Measurements from ENCODE around the gene SLC51B. TPM values are rescaled to one million over a fixed set of nuclear protein-coding genes. Genes with fewer than 3 reads are reported as not detected.
"Not testable (repeated sequence)": the region's sequence is repeated elsewhere in the genome, so short reads cannot be mapped to it uniquely, and the experiment has no call there.

SLC51B gene
- total RNA-seq, 1 donor from 2014 or later: not detected

- peaks cover 2% of the 10 kb centered on the region for H3K9me3 Mint-ChIP-seq (ENCODE audit: unreplicated experiment)
- TF ChIP-seq CTCF (IDR thresholded peaks at IDR 0.05; ENCODE audit: partially characterized antibody, unreplicated experiment): no peak
- no peak overlapping the region for H3K4me3 Mint-ChIP-seq (ENCODE audit: unreplicated experiment)
- no peaks in the 10 kb centered on the region for H3K36me3 Mint-ChIP-seq (ENCODE audit: unreplicated experiment)
- H3K27me3 Mint-ChIP-seq (ENCODE audit: unreplicated experiment): peaks cover 7% of the 10 kb centered on the region
- no peak for DNase-seq
- peaks cover 5% of the 10 kb centered on the region for H3K4me1 Mint-ChIP-seq (ENCODE audit: low read depth, unreplicated experiment)
- no peak overlapping the region for H3K27ac Mint-ChIP-seq (ENCODE audit: unreplicated experiment)
These were observed 27.4 kb downstream of the SLC51B start for GRCh38 chr15:65072617-65073016.

- H3K9me3 Mint-ChIP-seq (ENCODE audit: unreplicated experiment); H3K27ac Mint-ChIP-seq (ENCODE audit: unreplicated experiment); H3K36me3 Mint-ChIP-seq (ENCODE audit: unreplicated experiment); H3K4me3 Mint-ChIP-seq (ENCODE audit: unreplicated experiment); H3K27me3 Mint-ChIP-seq (ENCODE audit: unreplicated experiment); DNase-seq; H3K4me1 Mint-ChIP-seq (ENCODE audit: low read depth, unreplicated experiment): not testable (repeated sequence)
These were observed 29.8 kb downstream of the SLC51B start for GRCh38 chr15:65074946-65075345.

GRCh38 chr15:65075607-65076395 lies 30.6 kb downstream of the SLC51B start:
- not testable (repeated sequence) for H3K36me3 Mint-ChIP-seq (ENCODE audit: unreplicated experiment); H3K4me3 Mint-ChIP-seq (ENCODE audit: unreplicated experiment); H3K27me3 Mint-ChIP-seq (ENCODE audit: unreplicated experiment); H3K9me3 Mint-ChIP-seq (ENCODE audit: unreplicated experiment); DNase-seq; H3K4me1 Mint-ChIP-seq (ENCODE audit: low read depth, unreplicated experiment); H3K27ac Mint-ChIP-seq (ENCODE audit: unreplicated experiment)

- Mint-ChIP-seq H3K4me3 (ENCODE audit: unreplicated experiment) (no peak within 1 kb of the TSS), H3K27ac (ENCODE audit: unreplicated experiment) (no peak within 1 kb of the TSS), H3K9me3 (ENCODE audit: unreplicated experiment) (no peaks in the 10 kb centered on the region), H3K27me3 (ENCODE audit: unreplicated experiment) (peaks cover 7% of the 10 kb centered on the region), H3K36me3 (ENCODE audit: unreplicated experiment) (no peaks in the 10 kb centered on the region), H3K4me1 (ENCODE audit: low read depth, unreplicated experiment) (peaks cover 6% of the 10 kb centered on the region)
- DNase-seq: no peak
- TF ChIP-seq CTCF (IDR thresholded peaks at IDR 0.05; ENCODE audit: partially characterized antibody, unreplicated experiment): no peak
These were observed 31.5 kb downstream of the SLC51B start, which contains the start of gene KBTBD13 for GRCh38 chr15:65076486-65077290. Gene KBTBD13 (plus strand): TSS chr15:65076746. CDS start chr15:65076816, 70 bp downstream.

GRCh38 chr15:65077291-65077980 lies 32.2 kb downstream of the SLC51B start:
- H3K4me3 Mint-ChIP-seq (ENCODE audit: unreplicated experiment): no peak overlapping the region
- no peak overlapping the region for H3K27ac Mint-ChIP-seq (ENCODE audit: unreplicated experiment)
- H3K4me1 Mint-ChIP-seq (ENCODE audit: low read depth, unreplicated experiment): peaks cover 11% of the 10 kb centered on the region
- H3K36me3 Mint-ChIP-seq (ENCODE audit: unreplicated experiment): no peaks in the 10 kb centered on the region
- peaks cover 7% of the 10 kb centered on the region for H3K27me3 Mint-ChIP-seq (ENCODE audit: unreplicated experiment)
- TF ChIP-seq CTCF (IDR thresholded peaks at IDR 0.05; ENCODE audit: partially characterized antibody, unreplicated experiment): no peak
- H3K9me3 Mint-ChIP-seq (ENCODE audit: unreplicated experiment): no peaks in the 10 kb centered on the region
- no peak for DNase-seq
